ENCODE data around the gene DIO1.
A peak's percentile ranks its signal among the peaks of the same experiment; 100 is the strongest.

DIO1 gene

GRCh38 chr1:53938136-53938830 is 44.3 kb downstream of the DIO1 start:
- H3K4me3 ChIP-seq (replicated peaks; ENCODE audit: low read depth, low read length), result no peak overlapping the region
- no peak for TF ChIP-seq CTCF (IDR thresholded peaks at IDR 0.05; ENCODE audit: low read length, missing control alignments)
- DNase-seq (ENCODE audit: low read depth), result no peak

GRCh38 chr1:53942127-53942957 is 48.4 kb downstream of the DIO1 start:
- no peak for TF ChIP-seq CTCF (IDR thresholded peaks at IDR 0.05; ENCODE audit: low read length, missing control alignments)
- H3K4me3 ChIP-seq (replicated peaks; ENCODE audit: low read depth, low read length), result no peak overlapping the region
- no peak for DNase-seq (ENCODE audit: low read depth)

- H3K4me3 ChIP-seq (replicated peaks; ENCODE audit: low read depth, low read length), result no peak overlapping the region
- DNase-seq (ENCODE audit: low read depth), result no peak
- TF ChIP-seq CTCF (IDR thresholded peaks at IDR 0.05; ENCODE audit: low read length, missing control alignments), result no peak
Measured at GRCh38 chr1:53943090-53943489, 49.1 kb downstream of the DIO1 start.

- H3K4me3 ChIP-seq (replicated peaks; ENCODE audit: low read depth, low read length), result no peak overlapping the region
- no peak for DNase-seq (ENCODE audit: low read depth)
- no peak for TF ChIP-seq CTCF (IDR thresholded peaks at IDR 0.05; ENCODE audit: low read length, missing control alignments)
Measured at GRCh38 chr1:53943490-53944043, 49.6 kb downstream of the DIO1 start.

GRCh38 chr1:53944469-53945182 is 50.6 kb downstream of the DIO1 start:
- H3K4me3 ChIP-seq (replicated peaks; ENCODE audit: low read depth, low read length), result peak overlapping the region; percentile 89
- TF ChIP-seq CTCF (IDR thresholded peaks at IDR 0.05; ENCODE audit: low read length, missing control alignments), result no peak
- peak; percentile 15 for DNase-seq (ENCODE audit: low read depth)

- peak overlapping the region; percentile 89 for H3K4me3 ChIP-seq (replicated peaks; ENCODE audit: low read depth, low read length)
- DNase-seq (ENCODE audit: low read depth), result no peak
- no peak for TF ChIP-seq CTCF (IDR thresholded peaks at IDR 0.05; ENCODE audit: low read length, missing control alignments)
Measured at GRCh38 chr1:53945183-53945432, 51.1 kb downstream of the DIO1 start.
